Testis (tissue), 2 donors: ENCODE results near the gene GRIK1.

Source experiments
- POLR2A ChIP-seq: fragments of 450-650 bp; IDR thresholded peaks from one replicate; pipeline ENCODE4 v1.6.1; 2017; ENCODE audit warnings: antibody characterized with exemption, mild to moderate bottlenecking, moderate library complexity
- TF ChIP-seq, protein P1 (sequence below), 3 experiments: fragments of 450-650 bp in 2 of 3; fragments of 200-600 bp in 1 of 3; sonication (generic) in 1 of 3; IDR thresholded peaks; one replicate each; pipeline ENCODE4 v1.5.1; 2016 to 2019; ENCODE audit warnings: antibody characterized with exemption in 3 of 3, mild to moderate bottlenecking in 2 of 3, moderate library complexity in 1 of 3

DNA sequence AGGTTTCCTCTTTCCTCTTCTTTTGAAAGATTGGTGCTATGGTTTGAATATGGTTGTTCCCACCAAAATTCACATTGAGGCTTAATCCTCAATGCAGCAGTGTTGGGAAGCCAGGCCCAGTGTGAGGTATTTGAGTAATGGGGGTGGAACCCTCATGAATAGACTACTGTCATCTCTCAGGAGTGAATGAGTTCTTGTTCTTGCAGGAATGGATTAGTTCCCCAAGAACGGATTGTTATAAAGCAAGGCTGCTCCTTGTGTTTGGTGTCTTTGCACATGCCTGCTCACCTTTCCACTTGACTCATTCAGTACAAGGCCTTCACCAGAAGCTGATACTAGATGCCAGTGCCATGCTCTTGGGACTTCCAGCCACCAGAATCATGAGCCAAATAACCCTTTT, 417.9 kb downstream of the GRIK1 start:
- TF ChIP-seq, protein P1, sequence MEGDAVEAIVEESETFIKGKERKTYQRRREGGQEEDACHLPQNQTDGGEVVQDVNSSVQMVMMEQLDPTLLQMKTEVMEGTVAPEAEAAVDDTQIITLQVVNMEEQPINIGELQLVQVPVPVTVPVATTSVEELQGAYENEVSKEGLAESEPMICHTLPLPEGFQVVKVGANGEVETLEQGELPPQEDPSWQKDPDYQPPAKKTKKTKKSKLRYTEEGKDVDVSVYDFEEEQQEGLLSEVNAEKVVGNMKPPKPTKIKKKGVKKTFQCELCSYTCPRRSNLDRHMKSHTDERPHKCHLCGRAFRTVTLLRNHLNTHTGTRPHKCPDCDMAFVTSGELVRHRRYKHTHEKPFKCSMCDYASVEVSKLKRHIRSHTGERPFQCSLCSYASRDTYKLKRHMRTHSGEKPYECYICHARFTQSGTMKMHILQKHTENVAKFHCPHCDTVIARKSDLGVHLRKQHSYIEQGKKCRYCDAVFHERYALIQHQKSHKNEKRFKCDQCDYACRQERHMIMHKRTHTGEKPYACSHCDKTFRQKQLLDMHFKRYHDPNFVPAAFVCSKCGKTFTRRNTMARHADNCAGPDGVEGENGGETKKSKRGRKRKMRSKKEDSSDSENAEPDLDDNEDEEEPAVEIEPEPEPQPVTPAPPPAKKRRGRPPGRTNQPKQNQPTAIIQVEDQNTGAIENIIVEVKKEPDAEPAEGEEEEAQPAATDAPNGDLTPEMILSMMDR (IDR thresholded peaks at IDR 0.05) = no peak
- no peak for TF ChIP-seq POLR2A
